Urinary bladder (tissue), 4 donors: ENCODE data around the gene PLEKHA6. TPM values are rescaled to one million over a fixed set of nuclear protein-coding genes. Genes with fewer than 3 reads are reported as not detected.

Source experiments
- DNase-seq: peaks from one replicate; pipeline ENCODE4 v3.0.0-alpha.2; 2015; ENCODE audit errors: extremely low spot score
- H3K27ac ChIP-seq: one replicate; pipeline ENCODE4 v1.5.1; 2013; ENCODE audit warnings: low read depth, mild to moderate bottlenecking, moderate library complexity
- H3K36me3 ChIP-seq: one replicate; pipeline ENCODE4 v1.6.1; 2013; ENCODE audit warnings: mild to moderate bottlenecking, moderate library complexity; ENCODE audit not compliant: insufficient read depth
- H3K4me1 ChIP-seq: one replicate; pipeline ENCODE4 v1.6.1; 2013; ENCODE audit warnings: mild to moderate bottlenecking, moderate library complexity; ENCODE audit not compliant: insufficient read depth
- H3K4me3 ChIP-seq: one replicate; pipeline ENCODE4 v1.5.1; 2013; ENCODE audit warnings: low read depth, low read length
- whole genome bisulfite sequencing: extraction: QIAGEN DNeasy Blood & Tissue Kit; methylation state at CpG from one replicate; pipeline ENCODE4 v1.1.7; 2013; 5-methylcytosine and 5-hydroxymethylcytosine counted together
- polyA plus RNA-seq: library from polyadenylated mRNA; stranded (reverse); fragments of 200-250 nt; gene quantifications from one replicate; pipeline ENCODE4 v1.2.3, GENCODE V29; 2013
- total RNA-seq: library from RNA; depleted of rRNA; stranded (reverse); fragments of >200 nt; gene quantifications from one replicate; pipeline ENCODE4 v1.2.3, GENCODE V29; 2014
- donor health status: healthy with polysubstance abuse.
- donor health status: healthy.

PLEKHA6 gene
- total and polyA plus RNA-seq, 2 donors: 9.5 to 15.1 TPM

DNA sequence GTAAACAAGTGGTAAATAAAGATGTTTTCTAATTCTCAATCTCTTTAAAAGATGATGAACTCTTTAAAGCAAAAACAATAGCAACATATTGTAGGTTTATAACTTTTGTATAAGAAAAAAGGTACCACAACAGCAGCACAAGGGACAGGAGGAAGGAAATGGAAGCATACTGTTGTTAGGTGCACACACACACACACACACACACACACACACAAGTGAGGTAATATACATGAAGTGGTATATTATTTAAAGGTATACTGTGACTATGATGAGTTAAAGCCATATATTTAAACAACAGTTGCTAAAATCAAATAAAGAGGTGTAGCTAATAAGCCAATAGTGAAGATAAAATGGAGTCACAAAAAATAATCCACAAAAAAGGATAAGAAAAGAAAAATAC is 31.9 kb upstream of the PLEKHA6 start:
- H3K36me3 ChIP-seq: no peaks in the 10 kb centered on the region
- H3K4me1 ChIP-seq: no peaks in the 10 kb centered on the region
- no peak overlapping the region for H3K4me3 ChIP-seq
- DNase-seq: no peak
- no peak overlapping the region for H3K27ac ChIP-seq

DNA sequence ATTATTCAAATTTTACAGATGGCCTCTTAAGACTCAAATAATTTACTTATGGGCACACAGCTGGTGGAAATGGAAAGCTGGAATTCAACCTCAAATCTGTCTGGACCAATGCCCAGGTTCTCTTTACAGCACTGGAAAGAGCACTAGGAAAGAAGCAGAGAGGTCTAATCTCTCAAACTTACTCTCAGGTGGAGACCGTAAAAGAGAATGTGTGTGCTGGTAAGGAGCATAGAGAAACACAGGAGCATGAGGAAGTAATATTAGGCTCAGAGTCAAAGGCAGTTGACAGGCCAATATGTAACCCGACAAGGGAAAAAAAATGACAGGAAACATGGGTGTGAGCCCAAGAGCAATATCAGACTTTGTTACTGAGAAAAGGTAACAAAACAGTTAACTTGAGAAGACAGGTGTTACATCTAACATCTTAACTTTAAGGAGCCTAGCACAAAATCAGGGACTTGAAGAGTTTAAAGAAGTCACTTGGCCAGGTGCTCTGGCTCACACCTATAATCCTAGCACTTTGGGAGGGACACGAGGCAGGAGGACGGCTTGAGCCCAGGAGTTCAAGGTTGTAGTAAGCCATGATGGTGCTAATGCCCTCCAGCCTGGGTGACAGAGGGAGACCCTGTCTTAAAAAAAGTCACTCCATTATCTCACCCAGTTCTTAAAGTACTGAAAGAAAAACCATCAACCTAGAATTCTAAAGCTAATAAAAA is 31.2 kb upstream of the PLEKHA6 start:
- Histone ChIP-seq H3K4me3 (no peak overlapping the region), H3K4me1 (no peaks in the 10 kb centered on the region), H3K36me3 (no peaks in the 10 kb centered on the region), H3K27ac (no peak overlapping the region)
- 43% methylated on average over 4 of the region's 4 CpGs for WGBS
- DNase-seq: no peak

DNA sequence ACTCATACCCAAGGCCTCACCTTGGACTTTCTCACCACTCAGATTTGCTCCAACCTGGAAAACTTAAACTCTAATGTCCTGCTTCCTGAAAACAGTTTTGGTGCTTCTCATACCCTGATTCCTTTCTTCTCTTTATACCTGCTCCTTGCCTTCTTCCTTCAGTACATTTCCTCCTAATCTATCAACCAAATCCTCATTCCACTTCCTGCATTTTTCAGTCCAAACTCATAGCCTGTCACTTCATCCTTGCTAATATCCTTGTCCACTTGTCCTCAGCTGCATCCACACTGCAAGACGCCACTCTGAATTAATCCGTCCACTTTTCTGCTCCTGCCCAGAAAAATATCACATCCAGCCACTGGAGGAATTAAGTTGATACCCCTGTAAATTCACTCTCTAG is 26.0 kb upstream of the PLEKHA6 start:
- no peaks in the 10 kb centered on the region for H3K36me3 ChIP-seq
- no peak overlapping the region for H3K4me3 ChIP-seq
- no peak overlapping the region for H3K27ac ChIP-seq
- 91% methylated on average over 2 of the region's 2 CpGs for WGBS
- H3K4me1 ChIP-seq: no peaks in the 10 kb centered on the region
- DNase-seq: no peak

DNA sequence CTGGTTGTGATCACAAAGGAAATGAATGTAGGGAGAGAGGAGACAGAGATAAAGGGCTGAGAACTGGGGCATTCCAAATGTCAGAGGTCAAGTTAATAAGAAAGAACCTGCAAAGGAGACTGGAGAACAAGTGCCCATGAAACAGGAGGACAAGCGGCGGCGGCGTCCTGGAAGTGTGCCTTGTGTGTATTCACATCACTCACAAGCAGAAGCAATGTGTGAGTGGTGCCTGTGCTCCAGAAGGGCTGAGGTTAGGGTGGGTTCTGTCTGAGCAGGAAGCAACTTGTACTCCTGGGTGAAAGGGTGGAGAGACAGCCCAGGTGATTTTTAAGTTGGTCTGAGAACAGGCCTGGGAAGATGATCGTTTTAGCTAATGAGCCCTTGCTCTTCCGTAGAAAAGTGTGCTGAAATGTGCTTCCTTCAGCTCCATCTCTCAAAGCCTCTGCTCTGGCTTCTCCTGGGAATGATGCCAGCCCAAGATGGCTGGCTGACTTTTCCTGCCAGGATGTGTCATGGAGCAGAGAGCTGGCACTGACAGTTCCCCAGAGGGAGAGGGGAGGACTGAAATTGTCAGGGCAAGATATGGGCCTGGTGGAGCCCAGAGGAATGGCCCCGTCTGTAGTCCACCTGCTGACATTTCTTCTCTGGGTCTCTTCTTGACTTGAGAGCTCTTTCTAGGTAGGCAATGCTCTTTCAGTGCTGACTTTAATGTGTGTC is 25.1 kb upstream of the PLEKHA6 start:
- 68% methylated on average over 7 of the region's 7 CpGs for WGBS
- peak overlapping the region; percentile 11 for H3K27ac ChIP-seq
- DNase-seq: no peak

DNA sequence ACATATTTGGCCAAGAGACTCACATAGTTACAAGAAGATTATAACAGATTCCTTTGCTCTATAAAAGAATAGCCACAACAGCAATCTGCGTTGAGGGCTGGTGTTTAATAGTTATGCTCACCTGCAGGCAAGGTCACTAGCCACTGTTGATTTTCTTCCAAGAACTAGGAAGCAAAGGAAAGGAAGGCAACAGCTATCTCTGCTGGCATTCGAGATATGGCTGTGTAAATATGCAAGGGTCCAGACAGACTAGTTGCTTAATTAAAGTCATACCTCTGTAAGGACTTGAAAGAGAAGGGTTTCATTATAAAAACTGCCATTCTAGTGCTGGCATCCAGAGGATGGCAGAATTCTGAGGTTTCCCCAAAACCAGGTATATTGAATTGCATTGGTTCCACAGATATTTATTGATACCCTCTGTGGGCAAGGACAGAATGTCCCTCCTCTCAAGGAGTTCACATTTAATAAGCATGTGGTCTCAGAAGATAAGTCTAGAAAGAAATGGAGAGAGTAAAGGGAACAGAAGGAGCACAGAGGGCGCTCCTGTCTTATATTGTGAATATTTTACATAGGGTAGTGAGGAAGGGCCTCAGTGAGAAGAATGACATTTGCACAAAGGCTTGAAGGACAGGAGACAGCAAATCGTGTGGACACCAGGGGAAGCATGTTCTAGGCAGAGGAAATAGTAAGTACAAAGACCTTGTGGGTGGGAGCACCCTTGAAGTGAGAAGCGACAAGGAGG is 23.6 kb upstream of the PLEKHA6 start:
- 78% methylated on average over 5 of the region's 5 CpGs for WGBS
- no peaks in the 10 kb centered on the region for H3K4me1 ChIP-seq
- DNase-seq: no peak
- H3K4me3 ChIP-seq: no peak overlapping the region
- no peak overlapping the region for H3K27ac ChIP-seq
- no peaks in the 10 kb centered on the region for H3K36me3 ChIP-seq

More for the DNA sequence above, 25.1 kb upstream of the PLEKHA6 start:
- Histone ChIP-seq H3K4me1 (no peaks in the 10 kb centered on the region), H3K4me3 (no peak overlapping the region), H3K36me3 (no peaks in the 10 kb centered on the region)

DNA sequence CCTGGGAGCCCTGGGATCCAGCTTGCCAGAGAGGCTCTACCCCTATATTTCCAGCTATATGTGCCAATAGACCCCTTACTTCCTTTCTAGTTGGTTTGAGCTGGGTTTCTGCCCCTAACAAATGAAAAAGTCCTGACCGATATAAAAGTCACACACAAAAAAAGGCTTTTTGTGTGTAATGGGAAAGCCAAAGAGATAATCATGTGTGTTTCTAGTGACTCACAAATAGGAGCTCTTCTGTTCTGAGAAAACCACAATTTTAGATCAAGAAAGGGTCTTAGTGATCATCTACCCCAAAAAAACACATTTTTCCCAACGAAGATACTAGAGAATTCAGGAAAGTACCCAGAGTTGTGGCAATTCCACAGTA is 23.0 kb upstream of the PLEKHA6 start:
- H3K36me3 ChIP-seq: no peaks in the 10 kb centered on the region
- no peaks in the 10 kb centered on the region for H3K4me1 ChIP-seq
- H3K27ac ChIP-seq: no peak overlapping the region
- no peak for DNase-seq
- H3K4me3 ChIP-seq: no peak overlapping the region
- 80% methylated on average over 2 of the region's 2 CpGs for WGBS

DNA sequence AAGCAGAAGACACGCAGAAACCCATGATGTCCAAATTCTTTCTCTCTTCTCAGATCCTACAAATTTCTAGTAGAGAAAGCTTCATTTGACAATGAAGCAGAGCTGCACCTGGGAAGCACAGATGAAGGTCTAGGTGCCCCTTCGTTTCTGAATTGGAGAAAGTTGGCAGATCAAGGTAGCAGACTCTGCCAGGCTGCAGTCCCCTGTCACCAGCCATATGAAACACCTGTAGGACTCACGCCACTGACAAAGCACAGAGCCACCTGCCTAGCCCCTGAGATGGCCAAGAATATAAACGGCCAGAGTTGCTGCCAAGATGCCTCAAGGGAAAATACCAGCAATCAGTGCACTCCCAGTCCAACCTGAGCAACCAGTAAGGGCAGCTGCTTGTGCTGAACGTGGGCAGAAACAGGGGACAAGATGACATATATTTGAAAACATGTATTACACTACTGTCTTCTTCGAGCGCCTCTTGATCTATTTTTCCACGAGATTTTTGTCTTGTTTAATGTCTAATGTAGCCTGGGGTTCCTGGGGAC is 20.6 kb upstream of the PLEKHA6 start:
- Histone ChIP-seq H3K4me1 (no peaks in the 10 kb centered on the region), H3K4me3 (no peak overlapping the region), H3K27ac (no peak overlapping the region), H3K36me3 (no peaks in the 10 kb centered on the region)
- no peak for DNase-seq
- WGBS: 65% methylated on average over 8 of the region's 8 CpGs

DNA sequence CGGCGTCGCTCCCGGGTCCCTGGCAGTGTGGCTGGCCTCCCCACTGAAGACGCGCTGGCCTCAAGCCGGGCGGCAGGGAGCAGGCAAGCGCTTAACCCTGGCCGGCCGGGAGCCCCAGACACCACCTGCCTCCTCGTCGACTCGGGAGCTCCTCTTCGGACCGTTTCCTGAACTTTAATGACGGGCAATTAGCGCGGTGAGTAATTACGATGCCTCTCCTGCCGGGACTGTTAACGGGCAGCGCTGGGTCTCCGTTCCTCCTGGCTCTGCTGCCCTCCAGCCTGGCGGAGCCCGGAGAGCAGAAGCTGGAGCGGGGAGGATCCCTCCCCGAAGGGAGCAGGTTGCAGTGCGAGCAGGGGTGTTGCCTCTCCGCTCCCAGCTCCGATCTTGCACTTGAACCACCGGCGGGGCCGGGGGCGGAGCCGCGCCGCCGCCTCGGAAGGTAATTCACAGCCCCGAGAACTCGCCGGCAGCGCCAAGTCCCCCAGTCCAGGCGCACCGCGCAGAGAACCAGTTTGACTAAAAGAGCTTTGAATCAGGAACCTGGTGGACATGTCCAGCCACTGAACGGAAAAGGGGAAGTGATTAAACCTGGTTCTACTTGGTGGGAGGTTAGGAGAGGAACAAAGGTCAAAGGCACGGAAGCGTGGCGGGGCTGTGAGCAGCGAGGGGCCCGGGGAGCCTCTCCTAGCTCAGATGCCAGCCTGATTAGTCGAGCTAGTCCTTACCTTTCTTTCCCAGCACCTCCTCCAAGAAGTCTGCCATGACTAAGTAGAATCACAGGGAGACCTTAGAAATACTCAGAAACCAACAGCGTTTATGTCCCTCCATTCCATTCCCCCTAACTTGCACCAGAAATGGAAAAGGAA is 18.3 kb upstream of the PLEKHA6 start:
- Histone ChIP-seq H3K4me1 (no peaks in the 10 kb centered on the region), H3K4me3 (peak overlapping the region; percentile 26), H3K27ac (peak overlapping the region; percentile 44), H3K36me3 (no peaks in the 10 kb centered on the region)
- DNase-seq: no peak
- 2% methylated on average over 55 of the region's 55 CpGs for WGBS

DNA sequence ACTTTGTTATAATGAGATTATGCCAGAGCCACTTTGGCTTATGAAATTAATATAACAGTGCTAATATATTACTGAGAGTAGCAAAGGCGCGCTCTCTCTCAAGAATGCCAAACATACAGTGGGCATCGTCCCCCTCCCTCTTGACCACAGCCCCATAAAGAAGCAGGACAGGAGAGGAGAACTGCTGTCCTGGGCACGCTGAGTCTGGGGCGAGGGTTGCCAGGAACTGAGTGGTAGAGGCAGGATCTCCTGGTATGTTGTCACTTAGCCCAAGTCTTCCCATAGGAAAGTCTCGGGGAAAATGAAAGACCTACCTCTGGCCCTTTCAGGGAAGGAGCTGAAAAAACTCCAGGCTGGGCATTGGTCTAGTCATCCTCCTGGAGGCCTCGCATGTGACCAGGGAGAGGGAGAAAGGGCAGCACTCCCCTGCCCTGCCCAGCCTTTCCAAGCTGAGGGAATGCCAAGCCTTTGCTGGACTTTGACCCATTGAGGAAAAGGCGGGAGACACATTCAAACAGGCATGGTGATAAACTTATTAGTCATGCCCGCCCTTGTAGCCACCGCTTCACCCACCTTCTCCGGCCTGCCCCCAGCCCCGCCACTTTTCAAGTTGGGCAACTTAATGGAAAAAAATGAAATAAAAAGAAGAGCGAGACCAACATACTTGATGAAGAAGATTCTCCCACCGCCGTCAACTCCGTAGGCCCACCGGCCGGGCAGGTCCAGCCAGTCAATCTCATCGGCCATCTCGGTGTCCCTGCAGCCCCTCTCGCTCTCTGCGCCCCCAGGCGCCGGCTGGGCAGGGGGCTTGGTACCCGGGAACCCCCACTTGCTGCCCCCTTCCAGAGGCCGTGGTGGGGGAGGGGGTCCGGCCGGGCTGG is 17.4 kb upstream of the PLEKHA6 start:
- DNase-seq: no peak
- Histone ChIP-seq H3K36me3 (no peaks in the 10 kb centered on the region), H3K4me1 (no peaks in the 10 kb centered on the region), H3K27ac (no peak overlapping the region), H3K4me3 (peak overlapping the region; percentile 26)
- 56% methylated on average over 28 of the region's 28 CpGs for WGBS

DNA sequence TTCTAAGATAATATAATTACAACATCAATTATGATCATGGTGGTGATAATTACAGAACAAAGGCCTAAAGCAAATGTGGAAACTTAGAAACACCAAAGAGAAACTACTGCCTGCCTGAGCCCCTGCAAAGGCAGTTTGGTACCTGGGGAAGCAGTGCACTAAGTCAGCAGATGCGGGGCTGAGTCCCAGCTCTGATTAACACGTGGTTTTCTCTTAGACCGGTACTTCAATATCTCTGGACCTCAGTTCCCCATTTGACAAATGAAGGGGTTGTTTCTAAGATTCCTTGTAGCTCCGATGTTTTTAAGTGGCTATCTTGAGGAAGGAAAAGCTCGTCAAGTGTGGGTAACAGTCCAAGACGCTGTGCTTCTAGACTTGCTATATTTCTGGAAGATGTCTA is 16.7 kb upstream of the PLEKHA6 start:
- no peak overlapping the region for H3K27ac ChIP-seq

DNA sequence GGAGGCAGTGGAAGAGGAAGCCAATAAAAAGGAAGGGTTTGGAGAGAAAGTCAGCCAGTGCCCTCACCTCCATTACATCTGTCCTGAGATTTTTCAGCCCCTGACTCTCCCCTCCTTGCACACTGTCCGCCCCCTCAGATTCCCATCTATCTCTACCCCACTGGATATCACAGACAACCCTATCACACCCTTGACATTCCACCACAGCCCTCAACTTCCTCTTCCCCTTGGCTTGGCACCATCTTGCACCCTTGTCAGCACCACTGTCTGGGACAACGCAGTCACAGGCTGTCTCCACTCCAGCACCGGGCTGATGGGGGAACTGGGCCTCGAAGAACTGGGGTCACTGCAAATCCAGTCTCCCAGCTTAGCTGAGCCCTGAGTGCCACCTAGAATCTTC is 14.2 kb upstream of the PLEKHA6 start:
- Histone ChIP-seq H3K4me1 (no peaks in the 10 kb centered on the region), H3K36me3 (no peaks in the 10 kb centered on the region), H3K27ac (no peak overlapping the region), H3K4me3 (no peak overlapping the region)
- 81% methylated on average over 4 of the region's 4 CpGs for WGBS
- DNase-seq: no peak

More for the DNA sequence above, 16.7 kb upstream of the PLEKHA6 start:
- 72% methylated on average over 6 of the region's 6 CpGs for WGBS
- no peak for DNase-seq
- no peaks in the 10 kb centered on the region for H3K36me3 ChIP-seq
- no peaks in the 10 kb centered on the region for H3K4me1 ChIP-seq
- no peak overlapping the region for H3K4me3 ChIP-seq

DNA sequence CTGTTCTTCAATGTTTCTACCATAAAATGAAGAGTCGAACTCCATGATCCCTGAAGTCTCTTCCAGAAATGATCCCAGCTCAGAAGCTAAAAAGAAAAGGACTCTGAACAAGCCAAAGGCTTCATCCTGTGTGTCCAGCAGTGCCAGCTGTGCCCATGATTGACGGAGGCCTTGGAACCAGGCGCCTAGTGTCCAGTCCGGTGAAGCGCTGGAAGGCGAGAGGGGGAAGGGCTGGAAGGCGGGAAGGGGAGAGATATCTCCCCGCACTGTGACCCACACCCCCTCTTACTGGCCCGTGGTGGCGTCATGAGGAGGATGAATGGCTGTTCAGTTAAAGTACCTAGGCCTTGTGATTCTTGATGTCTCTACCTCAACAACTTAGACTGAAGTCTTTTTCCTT is 10.4 kb upstream of the PLEKHA6 start:
- WGBS: 86% methylated on average over 10 of the region's 10 CpGs
- no peak overlapping the region for H3K4me3 ChIP-seq
- no peak overlapping the region for H3K27ac ChIP-seq
- no peak for DNase-seq
- H3K4me1 ChIP-seq: no peaks in the 10 kb centered on the region
- H3K36me3 ChIP-seq: no peaks in the 10 kb centered on the region
